Transverse colon (tissue), 4 donors: ENCODE results near the gene CPOX. TPM values are rescaled to one million over a fixed set of nuclear protein-coding genes. Genes with fewer than 3 reads are reported as not detected.

ENCODE experiments used
- DNase-seq: peaks from one replicate; pipeline ENCODE4 v3.0.0-alpha.2; 2019
- H3K27ac ChIP-seq, 4 donors: fragments of 200-600 bp; sonication (generic); 2 replicates each; pipeline ENCODE4 v1.5.1; 2016 to 2018; ENCODE audit warnings: inconsistent platforms in 4 of 4
- H3K27me3 ChIP-seq: fragments of 200-600 bp; sonication (generic); 2 replicates; pipeline ENCODE4 v1.5.1; 2017; ENCODE audit warnings: inconsistent platforms
- H3K36me3 ChIP-seq, 4 donors: fragments of 200-600 bp; sonication (generic); 2 replicates each; pipeline ENCODE4 v1.5.1; 2017 to 2019; ENCODE audit warnings: inconsistent platforms in 4 of 4
- H3K4me1 ChIP-seq, 4 donors: fragments of 200-600 bp; sonication (generic); 2 replicates each; pipeline ENCODE4 v1.5.1; 2017 to 2020; ENCODE audit warnings: inconsistent platforms in 4 of 4
- H3K4me3 ChIP-seq, 4 donors: fragments of 200-600 bp; sonication (generic); 1 replicate in 1 of 4; 2 replicates in 3 of 4; pipeline versions ENCODE4 v1.5.1 to v1.6.1; 2017 to 2019; ENCODE audit warnings: inconsistent platforms in 4 of 4
- H3K9me3 ChIP-seq, 2 donors: fragments of 200-600 bp; sonication (generic); 2 replicates each; pipeline ENCODE4 v1.5.1; 2017 to 2019; ENCODE audit warnings: inconsistent platforms in 2 of 2
- EP300 ChIP-seq: sonication (generic); formaldehyde crosslinking; IDR thresholded peaks from one replicate; pipeline ENCODE4 v1.6.1; 2017; ENCODE audit warnings: antibody characterized with exemption, low read depth
- POLR2A ChIP-seq: fragments of 450-650 bp; IDR thresholded peaks from one replicate; pipeline ENCODE4 v1.6.1; 2016; ENCODE audit warnings: antibody characterized with exemption, mild to moderate bottlenecking, moderate library complexity
- POLR2AphosphoS5 ChIP-seq, 3 donors: sonication (generic); formaldehyde crosslinking; IDR thresholded peaks; one replicate each; pipeline ENCODE4 v1.6.1; 2016; ENCODE audit warnings: antibody characterized with exemption in 3 of 3
- WGBS, 2 donors: methylation state at CpG; one replicate each; pipeline ENCODE4 v1.1.5; 2018; ENCODE audit warnings: low coverage in 1 of 2; 5-methylcytosine and 5-hydroxymethylcytosine counted together
- in situ Hi-C, 4 donors: fragments of 200-750 bp; cut with MboI; loops; one replicate each; pipeline versions ENCODE4 v1.15.0 to v1.15.1; 2017; ENCODE audit warnings: low sequenced_read_pairs in 3 of 4, low pct_ligation_motif_present in 1 of 4, low pct_unique_long_range_greater_than_20kb in 1 of 4
- intact Hi-C: fragments of 100-400 bp; cut with DNase I; formaldehyde crosslinking; loops from one replicate; pipeline ENCODE4 v1.15.1; 2023; ENCODE audit warnings: low total_unique reads
- total RNA-seq, 4 donors: library from RNA; depleted of rRNA; stranded (reverse); fragments of >200 nt; gene quantifications; one replicate each; pipeline ENCODE4 v1.1.0, GENCODE V29; 2016
- TF ChIP-seq, protein P1 (sequence below), 5 experiments: fragments of 200-600 bp in 3 of 5; fragments of 450-650 bp in 2 of 5; sonication (generic) in 3 of 5; IDR thresholded peaks; 1 replicate in 2 of 5; 2 replicates in 3 of 5; pipeline ENCODE4 v1.5.1; 2016 to 2017; ENCODE audit warnings: antibody characterized with exemption in 5 of 5, inconsistent platforms in 3 of 5, mild to moderate bottlenecking in 2 of 5, moderate library complexity in 1 of 5

The CPOX gene
- total RNA-seq, 4 donors from 2014 or later, result 17.9 to 30.7 (median 26.3) TPM

DNA sequence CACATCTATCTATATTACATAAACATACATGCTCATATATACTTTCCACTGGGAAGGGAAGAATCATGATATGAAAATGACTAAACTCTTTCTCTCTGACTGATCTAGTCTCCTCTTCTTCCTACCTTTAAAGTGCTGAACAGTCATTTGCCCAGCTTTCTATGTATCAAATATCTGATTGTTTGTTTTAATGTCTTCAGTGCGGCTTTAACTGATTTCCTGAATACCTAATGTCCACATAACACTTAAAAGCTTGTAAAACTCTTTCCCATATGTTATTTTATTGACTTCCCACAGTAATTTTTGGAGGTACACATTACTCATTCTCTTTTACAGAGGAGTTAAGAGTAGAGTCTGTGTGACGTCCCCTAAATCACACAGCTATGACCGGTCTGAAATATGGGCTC lies 28.2 kb downstream of the CPOX start:
- Histone ChIP-seq H3K4me3 (no peak overlapping the region), H3K36me3 (no peaks in the 10 kb centered on the region), H3K27me3 (no peaks in the 10 kb centered on the region), H3K4me1 (peaks cover 0 to 4% (median 2%) of the 10 kb centered on the region in 4 donors), H3K27ac (peak overlapping the region in 3 of 4 donors; percentile 3 to 16 (median 11)), H3K9me3 (no peaks in the 10 kb centered on the region)
- 28 to 33% methylated on average over 3 of the region's 3 CpGs for WGBS, 2 donors
- TF ChIP-seq EP300, result no peak
- TF ChIP-seq, protein P1, sequence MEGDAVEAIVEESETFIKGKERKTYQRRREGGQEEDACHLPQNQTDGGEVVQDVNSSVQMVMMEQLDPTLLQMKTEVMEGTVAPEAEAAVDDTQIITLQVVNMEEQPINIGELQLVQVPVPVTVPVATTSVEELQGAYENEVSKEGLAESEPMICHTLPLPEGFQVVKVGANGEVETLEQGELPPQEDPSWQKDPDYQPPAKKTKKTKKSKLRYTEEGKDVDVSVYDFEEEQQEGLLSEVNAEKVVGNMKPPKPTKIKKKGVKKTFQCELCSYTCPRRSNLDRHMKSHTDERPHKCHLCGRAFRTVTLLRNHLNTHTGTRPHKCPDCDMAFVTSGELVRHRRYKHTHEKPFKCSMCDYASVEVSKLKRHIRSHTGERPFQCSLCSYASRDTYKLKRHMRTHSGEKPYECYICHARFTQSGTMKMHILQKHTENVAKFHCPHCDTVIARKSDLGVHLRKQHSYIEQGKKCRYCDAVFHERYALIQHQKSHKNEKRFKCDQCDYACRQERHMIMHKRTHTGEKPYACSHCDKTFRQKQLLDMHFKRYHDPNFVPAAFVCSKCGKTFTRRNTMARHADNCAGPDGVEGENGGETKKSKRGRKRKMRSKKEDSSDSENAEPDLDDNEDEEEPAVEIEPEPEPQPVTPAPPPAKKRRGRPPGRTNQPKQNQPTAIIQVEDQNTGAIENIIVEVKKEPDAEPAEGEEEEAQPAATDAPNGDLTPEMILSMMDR (IDR thresholded peaks at IDR 0.05), result no peak
- no peak for TF ChIP-seq POLR2AphosphoS5 (IDR thresholded peaks at IDR 0.05)
- no peak for TF ChIP-seq POLR2A
- DNase-seq, result no peak
- intact Hi-C loops, result no loop called here
- in situ Hi-C loops, result no loop called here

DNA sequence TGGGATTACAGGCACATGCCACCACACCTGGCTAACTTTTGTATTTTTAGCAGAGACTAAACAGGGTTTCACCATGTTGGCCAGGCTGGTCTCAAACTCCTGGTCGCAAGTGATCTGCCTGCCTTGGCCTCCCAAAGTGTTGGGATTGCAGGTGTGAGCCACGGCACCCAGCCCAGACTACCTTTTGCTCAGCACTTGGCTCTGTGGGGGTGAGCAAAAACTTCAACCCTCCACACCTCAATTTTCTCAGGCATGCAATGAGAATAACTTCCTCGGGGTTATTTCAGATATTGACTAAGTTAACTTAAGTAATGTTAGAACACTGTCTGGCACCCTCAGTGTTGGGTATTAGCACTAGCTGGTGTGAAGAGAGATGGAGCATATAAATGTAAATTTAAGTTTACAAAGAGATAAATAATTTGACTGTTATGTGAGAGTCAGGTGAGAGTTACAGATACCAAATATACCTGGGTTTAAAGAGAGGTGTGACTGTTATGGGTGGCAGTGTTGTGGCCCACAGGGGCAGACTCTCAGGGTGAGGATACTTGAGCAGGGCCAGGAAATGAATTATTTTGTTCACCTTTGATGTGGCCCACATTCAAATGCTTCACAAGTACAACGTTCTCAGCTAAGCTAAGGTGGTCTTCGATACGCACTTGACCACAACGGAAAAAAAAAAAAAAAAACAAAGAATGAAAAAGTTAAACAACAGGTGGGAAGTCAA lies 29.0 kb downstream of the CPOX start:
- in situ Hi-C loops, result no loop called here
- TF ChIP-seq POLR2AphosphoS5 (IDR thresholded peaks at IDR 0.05), result no peak
- TF ChIP-seq EP300, result no peak
- TF ChIP-seq, protein P1 (IDR thresholded peaks at IDR 0.05), result no peak
- TF ChIP-seq POLR2A, result no peak
- DNase-seq, result no peak
- Histone ChIP-seq H3K36me3 (no peaks in the 10 kb centered on the region), H3K4me3 (no peak overlapping the region), H3K4me1 (peaks cover 0 to 4% (median 2%) of the 10 kb centered on the region in 4 donors), H3K27ac (peak overlapping the region; percentile 22 to 61 (median 40)), H3K27me3 (no peaks in the 10 kb centered on the region), H3K9me3 (no peaks in the 10 kb centered on the region)
- WGBS, 2 donors, result 55 to 63% methylated on average over 7 of the region's 7 CpGs
- intact Hi-C loops, result no loop called here

DNA sequence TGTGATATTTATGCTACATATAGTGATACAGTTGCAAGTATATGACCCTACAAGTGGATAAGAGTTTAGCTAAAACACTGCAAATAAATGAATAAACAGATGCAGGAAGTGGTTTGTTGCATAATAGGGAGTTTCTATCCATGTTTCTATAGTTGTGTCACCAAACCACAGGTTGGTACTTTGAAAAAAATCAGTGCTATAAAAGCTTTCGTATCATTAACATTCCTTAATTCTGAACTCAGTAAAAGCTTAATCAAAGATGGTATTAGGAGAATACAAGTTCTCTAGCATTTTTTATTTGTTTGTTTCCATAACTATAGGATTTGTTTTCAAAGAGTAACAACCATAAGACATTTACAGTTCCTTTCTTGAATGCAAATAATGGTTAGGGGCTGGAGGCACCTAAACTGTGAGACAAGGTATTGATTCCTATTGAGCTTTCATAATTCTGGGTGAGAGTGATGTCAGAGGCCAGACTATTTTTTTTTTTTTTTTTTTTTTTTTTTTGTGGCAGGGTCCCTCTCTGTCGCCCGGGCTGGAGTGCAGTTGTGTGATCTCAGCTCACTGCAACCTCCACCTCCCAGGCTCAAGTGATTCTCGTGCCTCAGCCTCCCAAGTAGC lies 29.6 kb downstream of the CPOX start:
- peak overlapping the region; percentile 22 to 61 (median 40) for H3K27ac ChIP-seq
- in situ Hi-C loops (no loop called here), intact Hi-C loops (no loop called here)
- H3K36me3 ChIP-seq, result no peaks in the 10 kb centered on the region
- H3K27me3 ChIP-seq, result no peaks in the 10 kb centered on the region
- peaks cover 0 to 4% (median 2%) of the 10 kb centered on the region in 4 donors for H3K4me1 ChIP-seq
- no peaks in the 10 kb centered on the region for H3K9me3 ChIP-seq
- no peak overlapping the region for H3K4me3 ChIP-seq
- TF ChIP-seq POLR2A (no peak), POLR2AphosphoS5 (IDR thresholded peaks at IDR 0.05) (no peak), EP300 (no peak)
- TF ChIP-seq, protein P1 (IDR thresholded peaks at IDR 0.05), result no peak
- DNase-seq, result no peak
- 62 to 66% methylated on average over 1 to 4 of the region's 4 CpGs for WGBS, 2 donors

DNA sequence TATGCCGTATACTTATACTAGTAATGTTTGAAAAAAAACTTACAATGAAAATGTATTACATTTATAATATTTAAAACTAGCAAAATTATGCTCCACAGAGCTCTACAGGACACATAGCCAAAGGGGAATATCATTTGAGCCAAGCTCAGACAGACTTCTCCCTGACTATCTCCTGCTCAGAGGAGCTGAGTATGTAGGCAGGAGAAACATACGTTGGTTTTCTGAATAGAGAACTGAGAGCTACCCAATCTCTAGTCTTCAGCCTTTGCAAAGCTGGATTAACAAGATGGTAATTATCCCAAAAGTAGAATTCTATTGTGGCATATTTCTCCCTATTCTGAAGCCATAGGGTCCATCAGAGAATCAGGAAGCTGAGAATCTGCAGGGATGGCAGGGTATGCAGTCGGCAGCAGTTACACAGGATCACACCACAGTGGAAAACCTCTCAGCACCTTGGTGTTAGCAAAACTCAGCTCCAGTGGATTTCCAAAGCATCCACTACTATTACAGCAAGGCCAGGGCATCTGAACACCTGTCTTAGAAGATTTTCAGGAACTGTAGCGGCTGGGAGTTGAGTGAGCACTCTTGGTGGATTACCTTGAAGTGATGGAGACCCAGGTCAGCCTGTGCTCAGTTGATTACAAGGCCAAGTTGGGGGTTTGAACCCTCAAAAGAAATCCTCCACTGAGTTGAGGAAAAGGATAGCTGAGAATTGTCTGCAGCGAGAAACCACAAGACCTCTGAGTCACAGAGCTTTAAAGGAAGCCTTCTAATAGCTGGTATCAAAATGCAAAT lies 31.5 kb downstream of the CPOX start:
- DNase-seq, result no peak
- Histone ChIP-seq H3K27ac (peak overlapping the region in 3 of 4 donors; percentile 30 to 39 (median 31)), H3K9me3 (no peaks in the 10 kb centered on the region), H3K4me3 (no peak overlapping the region), H3K27me3 (no peaks in the 10 kb centered on the region), H3K4me1 (peaks cover 0 to 4% (median 2%) of the 10 kb centered on the region in 4 donors), H3K36me3 (no peaks in the 10 kb centered on the region)
- in situ Hi-C loops (no loop called here), intact Hi-C loops (no loop called here)
- WGBS, 2 donors, result 68 to 71% methylated on average over 3 to 5 of the region's 5 CpGs
- TF ChIP-seq, protein P1 (IDR thresholded peaks at IDR 0.05), result no peak
- TF ChIP-seq POLR2A (no peak), EP300 (no peak), POLR2AphosphoS5 (IDR thresholded peaks at IDR 0.05) (no peak)
